Natural killer cell treated with Interleukin-12 subunit alpha and Interleukin-12 subunit beta and Interleukin-15 and Interleukin-18, amount 100 ng/mL, for 72 hours (primary cell): Measurements from ENCODE around the gene ZNF512. TPM values are rescaled to one million over a fixed set of nuclear protein-coding genes. Genes with fewer than 3 reads are reported as not detected.

Experiments used
- ATAC-seq, 2 donors: fragments of 150-1000 bp; cut with Tn5 transposase in 1 of 2; sonication (Bioruptor Pico), chemical (Tn5 transposase) in 1 of 2; 2 replicates each; pipeline ENCODE4 v1.10.0; 2021
- DNase-seq: peaks from one replicate; pipeline ENCODE4 v3.0.0; 2022; ENCODE audit warnings: low spot score
- H3K27ac Mint-ChIP-seq, 2 donors: 1 replicate in 1 of 2; 2 replicates in 1 of 2; pipeline ENCODE4 v1.8.0; 2022; ENCODE audit warnings: mixed read lengths in 2 of 2, mild to moderate bottlenecking in 1 of 2, moderate library complexity in 1 of 2
- H3K27me3 Mint-ChIP-seq, 2 donors: 1 replicate in 1 of 2; 2 replicates in 1 of 2; pipeline ENCODE4 v1.8.0; 2022; ENCODE audit warnings: mixed read lengths in 2 of 2
- H3K36me3 Mint-ChIP-seq: one replicate; pipeline ENCODE4 v1.8.0; 2022; ENCODE audit warnings: mixed read lengths
- H3K4me1 Mint-ChIP-seq, 2 donors: 1 replicate in 1 of 2; 2 replicates in 1 of 2; pipeline ENCODE4 v1.8.0; 2022; ENCODE audit warnings: low read depth in 2 of 2, mixed read lengths in 2 of 2, mild to moderate bottlenecking in 1 of 2
- H3K4me3 Mint-ChIP-seq: one replicate; pipeline ENCODE4 v1.8.0; 2022; ENCODE audit warnings: mixed read lengths
- H3K9me3 Mint-ChIP-seq: 2 replicates; pipeline ENCODE4 v1.8.0; 2022; ENCODE audit warnings: mixed read lengths
- total RNA-seq, 2 donors: library from RNA; stranded (reverse); gene quantifications; one replicate each; pipeline ENCODE4 v1.2.3, GENCODE V29; 2022

Gene ZNF512
- total RNA-seq, 2 donors from 2014 or later = 10.1 to 24.0 TPM

DNA sequence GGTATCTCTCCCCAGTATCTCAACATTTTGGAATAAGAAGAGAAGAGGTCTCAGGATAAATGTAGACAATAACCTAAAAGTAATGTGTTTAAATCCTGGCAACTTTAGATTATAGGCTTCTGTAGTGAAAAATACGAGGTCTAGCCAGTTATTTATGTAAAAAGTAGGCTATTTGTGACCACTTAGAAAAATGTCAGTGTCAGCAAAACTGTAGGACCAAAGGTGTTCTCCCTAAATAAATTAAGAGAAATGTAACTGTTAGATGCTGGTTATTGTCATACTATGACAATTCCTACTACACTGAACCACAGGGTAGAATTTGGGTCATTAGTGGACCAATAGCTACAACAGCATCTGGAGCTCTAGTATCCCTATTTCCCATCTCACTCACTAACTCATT lies 78.5 kb downstream of the ZNF512 start:
- Mint-ChIP-seq H3K9me3 (no peaks in the 10 kb centered on the region), H3K27ac (no peak overlapping the region), H3K36me3 (peaks cover 26% of the 10 kb centered on the region), H3K4me1 (peaks cover 37 to 44% of the 10 kb centered on the region in 2 donors), H3K4me3 (peak overlapping the region; percentile 97), H3K27me3 (no peaks in the 10 kb centered on the region)
- ATAC-seq (no peak), DNase-seq (no peak)

DNA sequence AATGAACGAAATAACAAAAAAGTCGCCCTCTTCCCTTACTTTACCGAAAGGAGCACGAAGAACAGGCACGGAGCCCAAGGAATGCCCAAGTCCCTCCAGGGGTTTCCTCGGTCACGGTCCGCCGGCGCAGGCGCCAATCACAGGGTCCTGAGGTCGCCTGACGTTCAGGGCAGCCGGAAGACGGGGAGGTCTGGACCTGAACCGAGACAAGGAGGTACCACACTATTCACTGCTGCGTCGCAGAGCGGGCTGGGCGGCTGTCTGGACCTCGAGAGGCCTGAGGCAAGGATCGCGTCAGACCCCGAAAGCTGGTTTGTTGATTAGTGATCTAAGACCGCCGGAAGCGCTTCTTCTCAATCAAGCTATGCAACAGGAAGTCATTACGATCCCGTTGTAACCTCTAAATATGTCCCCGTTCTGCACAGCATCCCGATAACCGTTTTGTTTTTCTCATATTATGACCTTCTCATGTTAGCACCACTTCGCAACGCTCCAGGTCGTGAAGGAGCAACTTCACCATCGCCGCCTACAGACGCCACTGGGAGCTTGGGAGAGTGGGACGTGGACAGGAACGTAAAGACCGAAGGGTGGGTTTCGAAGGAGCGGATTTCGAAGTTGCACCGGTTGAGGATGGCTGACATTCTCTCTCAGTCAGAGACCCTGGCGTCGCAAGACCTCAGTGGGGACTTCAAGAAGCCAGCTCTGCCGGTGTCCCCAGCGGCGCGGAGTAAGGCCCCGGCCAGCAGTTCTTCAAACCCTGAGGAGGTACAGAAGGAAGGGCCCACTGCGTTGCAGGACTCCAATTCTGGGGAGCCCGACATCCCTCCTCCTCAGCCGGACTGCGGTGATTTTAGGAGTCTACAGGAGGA lies 80.7 kb downstream of the ZNF512 start, which contains the start of the genes SLC4A1AP and SUPT7L:
TSS of gene SLC4A1AP (plus strand) at position 605 of the 869 bp plus-strand sequence. CDS start at position 631, 26 bp downstream.
TSS of gene SUPT7L (minus strand) at position 330 of the 869 bp plus-strand sequence. CDS start 1,422 bp downstream, outside the sequence.
- H3K4me1 Mint-ChIP-seq = peaks cover 41 to 44% of the 10 kb centered on the region in 2 donors
- peak within 1 kb of the TSS; percentile 97 for H3K4me3 Mint-ChIP-seq
- no peaks in the 10 kb centered on the region for H3K9me3 Mint-ChIP-seq
- DNase-seq (peak; percentile 80), ATAC-seq (peak; percentile 87 to 91)
- H3K27me3 Mint-ChIP-seq = no peaks in the 10 kb centered on the region
- peaks cover 22% of the 10 kb centered on the region for H3K36me3 Mint-ChIP-seq
- peak within 1 kb of the TSS; percentile 98 to 99 for H3K27ac Mint-ChIP-seq

GRCh38 chr2:27664154-27664574 lies 81.3 kb downstream of the ZNF512 start:
- peak; percentile 20 to 36 for ATAC-seq
- Mint-ChIP-seq H3K4me1 (peaks cover 41 to 44% of the 10 kb centered on the region in 2 donors), H3K36me3 (peaks cover 26% of the 10 kb centered on the region), H3K27me3 (no peaks in the 10 kb centered on the region), H3K9me3 (no peaks in the 10 kb centered on the region), H3K4me3 (peak overlapping the region; percentile 97), H3K27ac (peak overlapping the region; percentile 98 to 99)
- DNase-seq = no peak

DNA sequence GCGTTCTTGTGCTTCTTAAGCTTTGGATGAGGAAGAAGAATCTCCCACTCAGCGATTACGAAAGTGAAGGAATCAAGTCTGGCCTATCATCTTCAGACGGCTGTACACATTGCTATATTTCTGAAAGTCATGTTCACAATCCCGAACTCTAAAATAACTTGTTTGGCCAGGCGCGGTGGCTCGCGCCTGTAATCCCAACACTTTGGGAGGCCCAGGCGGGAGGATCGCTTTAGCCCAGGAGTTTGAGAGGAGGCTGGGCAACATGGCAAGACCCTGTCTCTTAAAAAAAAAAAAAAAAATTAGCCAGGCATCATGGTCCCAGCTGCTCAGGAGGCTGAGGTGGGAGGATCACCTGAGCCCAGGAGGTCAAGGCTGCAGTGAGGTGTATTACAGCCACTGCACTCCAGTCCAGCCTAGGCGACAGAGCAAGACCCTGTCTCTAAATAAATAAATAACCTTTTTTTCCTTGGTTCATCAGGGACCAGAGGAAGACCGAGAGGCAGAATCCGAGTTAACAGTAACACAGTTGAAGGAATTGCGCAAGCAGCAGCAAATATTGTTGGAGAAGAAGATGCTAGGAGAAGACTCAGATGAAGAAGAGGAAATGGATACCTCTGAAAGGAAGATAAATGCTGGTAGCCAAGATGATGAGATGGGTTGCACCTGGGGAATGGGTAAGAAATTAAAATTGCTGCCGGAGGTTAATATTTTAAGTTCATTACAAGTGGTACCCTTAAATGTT lies 82.0 kb downstream of the ZNF512 start:
- Mint-ChIP-seq H3K4me1 (peaks cover 37 to 39% of the 10 kb centered on the region in 2 donors), H3K9me3 (no peaks in the 10 kb centered on the region), H3K27ac (peak overlapping the region; percentile 98 to 99), H3K27me3 (no peaks in the 10 kb centered on the region), H3K36me3 (peaks cover 23% of the 10 kb centered on the region), H3K4me3 (peak overlapping the region; percentile 97)
- DNase-seq = no peak
- ATAC-seq = no peak

GRCh38 chr2:27667446-27667845 lies 84.6 kb downstream of the ZNF512 start:
- H3K9me3 Mint-ChIP-seq = no peaks in the 10 kb centered on the region
- H3K27me3 Mint-ChIP-seq = no peaks in the 10 kb centered on the region
- DNase-seq (no peak), ATAC-seq (no peak)
- H3K4me1 Mint-ChIP-seq = peaks cover 20 to 30% of the 10 kb centered on the region in 2 donors
- peaks cover 18% of the 10 kb centered on the region for H3K36me3 Mint-ChIP-seq
- H3K27ac Mint-ChIP-seq = no peak overlapping the region
- no peak overlapping the region for H3K4me3 Mint-ChIP-seq

DNA sequence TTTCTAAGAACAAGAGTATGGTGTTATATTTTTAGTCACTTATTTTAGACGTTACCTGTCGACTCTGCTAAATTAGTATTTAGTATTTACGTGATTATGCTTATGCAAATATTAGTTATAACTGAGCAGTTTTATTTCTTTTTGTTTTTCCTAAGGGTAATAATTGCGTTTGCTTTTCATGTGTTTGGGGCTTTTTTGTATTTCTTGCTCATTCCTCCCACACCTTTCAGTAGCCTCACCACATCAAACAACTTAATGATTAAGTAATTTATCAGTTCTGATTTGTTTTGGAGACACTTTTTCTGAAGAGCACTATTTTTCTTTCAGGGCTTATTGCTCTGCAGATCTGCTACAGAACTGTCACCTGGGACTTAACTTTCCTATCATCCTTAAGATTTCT lies 88.4 kb downstream of the ZNF512 start:
- Mint-ChIP-seq H3K4me3 (no peak overlapping the region), H3K9me3 (no peaks in the 10 kb centered on the region), H3K27ac (no peak overlapping the region), H3K36me3 (peaks cover 32% of the 10 kb centered on the region), H3K4me1 (peaks cover 0 to 12% of the 10 kb centered on the region in 2 donors), H3K27me3 (no peaks in the 10 kb centered on the region)
- DNase-seq (no peak), ATAC-seq (no peak)

Other genes with a start within 250 kb of the ZNF512 start
- 100 to 1,000 TPM in 1 of 2 donors, 10 to 100 TPM in 1; 85.4 to 107 TPM for gene GTF3C2, start 226.3 kb upstream of the ZNF512 start, total RNA-seq
- 10 to 100 TPM; 49.5 to 52.0 TPM for gene EIF2B4, start 212.7 kb upstream of the ZNF512 start, total RNA-seq
- gene SNX17, start 212.4 kb upstream of the ZNF512 start, total RNA-seq = 100 to 1,000 TPM; 100 to 113 TPM
- 10 to 100 TPM; 21.8 to 23.6 TPM for gene ZNF513, start 202.3 kb upstream of the ZNF512 start, total RNA-seq
- 100 to 1,000 TPM; 110 to 158 TPM for gene PPM1G, start 173.5 kb upstream of the ZNF512 start, total RNA-seq
- 100 to 1,000 TPM in 1 of 2 donors, 10 to 100 TPM in 1; 66.0 to 117 TPM for gene NRBP1, start 154.4 kb upstream of the ZNF512 start, total RNA-seq
- gene KRTCAP3, start 140.7 kb upstream of the ZNF512 start, total RNA-seq = 1 to 10 TPM; 2.2 to 6.1 TPM
- 10 to 100 TPM; 11.1 to 17.4 TPM for gene IFT172, start 93.3 kb upstream of the ZNF512 start, total RNA-seq
- not detected for gene FNDC4, start 87.8 kb upstream of the ZNF512 start, total RNA-seq
- not detected for gene GCKR, start 86.2 kb upstream of the ZNF512 start, total RNA-seq
- gene CCDC121, start 46.0 kb downstream of the ZNF512 start, total RNA-seq = under 1 TPM in 1 of 2 donors, not detected in 1; 0.36 TPM
- gene GPN1, start 46.0 kb downstream of the ZNF512 start, total RNA-seq = 10 to 100 TPM; 32.7 to 36.9 TPM
- 10 to 100 TPM; 32.9 to 41.9 TPM for gene SUPT7L, start 80.6 kb downstream of the ZNF512 start, total RNA-seq
- gene SLC4A1AP, start 80.8 kb downstream of the ZNF512 start, total RNA-seq = 10 to 100 TPM; 31.1 to 33.3 TPM
- gene MRPL33, start 188.7 kb downstream of the ZNF512 start, total RNA-seq = 10 to 100 TPM; 58.3 to 77.6 TPM